Measurements from ENCODE around the gene TMEM30B. TPM values are rescaled to one million over a fixed set of nuclear protein-coding genes. Genes with fewer than 3 reads are reported as not detected.

TMEM30B gene
- total and polyA plus RNA-seq, 9 of the 15 experiments (the other 6 are each of a cell fraction or from before 2014, with no cell fraction given), result 0.04 TPM; not detected in 8

GRCh38 chr14:61266891-61267740 is 14.0 kb downstream of the TMEM30B start:
- Histone ChIP-seq H2AFZ (ENCODE audit: low read depth, low read length) (no peak overlapping the region), H3K9me3 (replicated peaks; ENCODE audit: control insufficient read depth, insufficient read depth, low read depth, low read length) (no peaks in the 10 kb centered on the region), H3K4me3 (no peak overlapping the region), H3K4me1 (replicated peaks in 1 of 2; ENCODE audit: control insufficient read depth in 2 of 2, insufficient read depth in 2 of 2, low read length in 2 of 2) (no peaks in the 10 kb centered on the region), H3K27ac (ENCODE audit: extremely low read depth, low read depth, low read length) (no peak overlapping the region), H3K9me1 (ENCODE audit: control insufficient read depth, insufficient read depth, low read length) (no peaks in the 10 kb centered on the region), H4K20me1 (replicated peaks; ENCODE audit: control insufficient read depth, insufficient read depth, low read length) (no peaks in the 10 kb centered on the region), H3K36me3 (ENCODE audit: control insufficient read depth, insufficient read depth, low read length) (no peaks in the 10 kb centered on the region), H3K9ac (ENCODE audit: insufficient read depth in 1 of 2, low read depth in 2 of 2, low read length in 2 of 2) (no peak overlapping the region), H3K79me2 (ENCODE audit: control insufficient read depth, insufficient read depth, low read length) (no peaks in the 10 kb centered on the region), H3K27me3 (ENCODE audit: control insufficient read depth in 2 of 2, insufficient read depth in 2 of 2, low read length in 2 of 2) (peaks cover 0 to 7% of the 10 kb centered on the region in 2 experiments; a peak in 2 of 5 replicates), H3K4me2 (ENCODE audit: insufficient read depth, low read length) (no peak overlapping the region)
- 0% methylated on average over 8 of the region's 11 CpGs for WGBS (ENCODE audit: insufficient coverage, low coverage, missing lambda C conversion rate)
- DNase-seq (ENCODE audit: extremely low read depth in 1 of 4, low spot score in 3 of 4) (no peak), ATAC-seq (no peak), FAIRE-seq (no peak)
- TF ChIP-seq CXXC5 (CRISPR knock-in tag; IDR thresholded peaks at IDR 0.05) (no peak), HNRNPUL1 (IDR thresholded peaks at IDR 0.05; ENCODE audit: low read length) (no peak), E2F1 (CRISPR knock-in tag; IDR thresholded peaks at IDR 0.05) (no peak)
- intact Hi-C loops (cut with micrococcal nuclease), result no loop called here
- in situ Hi-C loops (cut with MboI), result no loop called here
- POLR2A ChIA-PET, result no interaction called here
- CTCF ChIA-PET (ENCODE audit: low intra/inter-chr PET ratio), result no interaction called here
- BruUV-seq (replicated peaks), result no TSS peak

- H3K4me3 ChIP-seq, result no peak overlapping the region
- ChIA-PET CTCF (ENCODE audit: low intra/inter-chr PET ratio) (no interaction called here), POLR2A (no interaction called here)
- no peaks in the 10 kb centered on the region for H3K4me1 ChIP-seq (replicated peaks in 1 of 2; ENCODE audit: control insufficient read depth in 2 of 2, insufficient read depth in 2 of 2, low read length in 2 of 2)
- H3K9ac ChIP-seq (ENCODE audit: insufficient read depth in 1 of 2, low read depth in 2 of 2, low read length in 2 of 2), result no peak overlapping the region
- ATAC-seq (no peak), DNase-seq (ENCODE audit: extremely low read depth in 1 of 4, low spot score in 3 of 4) (no peak), FAIRE-seq (no peak)
- H3K36me3 ChIP-seq (ENCODE audit: control insufficient read depth, insufficient read depth, low read length), result no peaks in the 10 kb centered on the region
- H3K27me3 ChIP-seq (ENCODE audit: control insufficient read depth in 2 of 2, insufficient read depth in 2 of 2, low read length in 2 of 2), result peaks cover 0 to 7% of the 10 kb centered on the region in 2 experiments; a peak in 2 of 5 replicates
- WGBS (ENCODE audit: insufficient coverage, low coverage, missing lambda C conversion rate), result 0% methylated on average over 4 of the region's 4 CpGs
- H2AFZ ChIP-seq (ENCODE audit: low read depth, low read length), result no peak overlapping the region
- no peaks in the 10 kb centered on the region for H3K79me2 ChIP-seq (ENCODE audit: control insufficient read depth, insufficient read depth, low read length)
- no peak overlapping the region for H3K4me2 ChIP-seq (ENCODE audit: insufficient read depth, low read length)
- intact Hi-C loops (cut with micrococcal nuclease), result no loop called here
- in situ Hi-C loops (cut with MboI), result no loop called here
- no peak overlapping the region for H3K27ac ChIP-seq (ENCODE audit: extremely low read depth, low read depth, low read length)
- no peaks in the 10 kb centered on the region for H3K9me3 ChIP-seq (replicated peaks; ENCODE audit: control insufficient read depth, insufficient read depth, low read depth, low read length)
- no TSS peak for BruUV-seq (replicated peaks)
- H3K9me1 ChIP-seq (ENCODE audit: control insufficient read depth, insufficient read depth, low read length), result no peaks in the 10 kb centered on the region
- no peaks in the 10 kb centered on the region for H4K20me1 ChIP-seq (replicated peaks; ENCODE audit: control insufficient read depth, insufficient read depth, low read length)
- TF ChIP-seq SMARCE1 (IDR thresholded peaks at IDR 0.05) (no peak), ESRRB (CRISPR knock-in tag; IDR thresholded peaks at IDR 0.05; ENCODE audit: borderline replicate concordance) (no peak), SP2 (IDR thresholded peaks at IDR 0.05; ENCODE audit: extremely low read depth, low read depth, low read length, poor library complexity, severe bottlenecking) (no peak), ZNF184 (CRISPR knock-in tag; IDR thresholded peaks at IDR 0.05) (no peak), FOXJ2 (tag; IDR thresholded peaks at IDR 0.05) (no peak), ETS2 (tag; IDR thresholded peaks at IDR 0.05; ENCODE audit: borderline replicate concordance, poor library complexity, severe bottlenecking) (no peak), BRF1 (IDR thresholded peaks at IDR 0.05; ENCODE audit: borderline replicate concordance, extremely low read depth, insufficient read length) (no peak), CAMTA2 (CRISPR knock-in tag; conservative IDR thresholded peaks at IDR 0.05) (no peak), THAP12 (CRISPR knock-in tag; IDR thresholded peaks at IDR 0.05) (no peak)
Observed at GRCh38 chr14:61266436-61266835, 14.7 kb downstream of the TMEM30B start.

Data from K562 (cell line).